Right atrium auricular region (tissue), 2 donors: ENCODE results near the gene NOL4L. TPM values are rescaled to one million over a fixed set of nuclear protein-coding genes. Genes with fewer than 3 reads are reported as not detected.

ENCODE experiments used
- DNase-seq: peaks from one replicate; pipeline ENCODE4 v3.0.0-alpha.2; 2019; ENCODE audit warnings: low spot score
- H3K27ac ChIP-seq, 2 donors: fragments of 200-600 bp; sonication (generic); 1 replicate in 1 of 2; 2 replicates in 1 of 2; pipeline ENCODE4 v1.5.1; 2016 to 2019
- H3K27me3 ChIP-seq, 2 donors: fragments of 200-600 bp; sonication (generic); one replicate each; pipeline versions ENCODE4 v1.5.1 to v1.6.0; 2017 to 2019
- H3K36me3 ChIP-seq: fragments of 200-600 bp; sonication (generic); one replicate; pipeline ENCODE4 v1.5.1; 2016
- H3K4me1 ChIP-seq, 2 donors: fragments of 200-600 bp; sonication (generic); one replicate each; pipeline versions ENCODE4 v1.5.1 to v1.6.0; 2017 to 2019
- H3K4me3 ChIP-seq, 2 donors: fragments of 200-600 bp; sonication (generic); 1 replicate in 1 of 2; 2 replicates in 1 of 2; pipeline ENCODE4 v1.5.1; 2017 to 2019; ENCODE audit warnings: mild to moderate bottlenecking in 1 of 2, moderate library complexity in 1 of 2
- H3K9me3 ChIP-seq, 2 donors: fragments of 200-600 bp; sonication (generic); one replicate each; pipeline ENCODE4 v1.5.1; 2019
- CTCF ChIP-seq, 2 donors: fragments of 200-600 bp; sonication (generic); IDR thresholded peaks; one replicate each; pipeline ENCODE4 v1.5.1; 2019; ENCODE audit warnings: antibody characterized with exemption in 2 of 2
- total RNA-seq, 2 donors: library from RNA; depleted of rRNA; stranded (reverse); fragments of >200 nt; gene quantifications; one replicate each; pipeline ENCODE4 v1.1.0, GENCODE V29; 2016

The NOL4L gene
- total RNA-seq, 2 donors from 2014 or later = 7.6 to 10.4 TPM

GRCh38 chr20:32562495-32562911 lies 22.6 kb downstream of the NOL4L start:
- H3K27ac ChIP-seq = no peak overlapping the region
- no peak overlapping the region for H3K4me3 ChIP-seq
- H3K9me3 ChIP-seq = no peaks in the 10 kb centered on the region
- peaks cover 0 to 17% of the 10 kb centered on the region in 2 donors for H3K4me1 ChIP-seq
- no peak for DNase-seq
- H3K27me3 ChIP-seq = no peaks in the 10 kb centered on the region
- no peak for TF ChIP-seq CTCF (IDR thresholded peaks at IDR 0.05)
- no peaks in the 10 kb centered on the region for H3K36me3 ChIP-seq

GRCh38 chr20:32560989-32561830 lies 23.9 kb downstream of the NOL4L start:
- no peak overlapping the region for H3K4me3 ChIP-seq
- no peaks in the 10 kb centered on the region for H3K9me3 ChIP-seq
- H3K27ac ChIP-seq = no peak overlapping the region
- H3K4me1 ChIP-seq = peaks cover 0 to 17% of the 10 kb centered on the region in 2 donors
- TF ChIP-seq CTCF (IDR thresholded peaks at IDR 0.05) = no peak
- no peaks in the 10 kb centered on the region for H3K36me3 ChIP-seq
- no peak for DNase-seq
- H3K27me3 ChIP-seq = no peaks in the 10 kb centered on the region

- TF ChIP-seq CTCF (IDR thresholded peaks at IDR 0.05) = no peak
- Histone ChIP-seq H3K4me1 (peaks cover 0 to 17% of the 10 kb centered on the region in 2 donors), H3K27ac (no peak overlapping the region), H3K27me3 (no peaks in the 10 kb centered on the region), H3K9me3 (no peaks in the 10 kb centered on the region), H3K4me3 (no peak overlapping the region), H3K36me3 (no peaks in the 10 kb centered on the region)
- no peak for DNase-seq
Observed at GRCh38 chr20:32560482-32560988, 24.6 kb downstream of the NOL4L start.

GRCh38 chr20:32559753-32560380 lies 25.3 kb downstream of the NOL4L start:
- no peak for DNase-seq
- Histone ChIP-seq H3K36me3 (no peaks in the 10 kb centered on the region), H3K4me3 (no peak overlapping the region), H3K4me1 (peaks cover 0 to 17% of the 10 kb centered on the region in 2 donors), H3K27me3 (no peaks in the 10 kb centered on the region), H3K9me3 (no peaks in the 10 kb centered on the region), H3K27ac (no peak overlapping the region)
- TF ChIP-seq CTCF (IDR thresholded peaks at IDR 0.05) = no peak

- Histone ChIP-seq H3K4me3 (no peak overlapping the region), H3K4me1 (peaks cover 0 to 17% of the 10 kb centered on the region in 2 donors), H3K27ac (no peak overlapping the region), H3K27me3 (no peaks in the 10 kb centered on the region), H3K9me3 (no peaks in the 10 kb centered on the region), H3K36me3 (no peaks in the 10 kb centered on the region)
- no peak for DNase-seq
- TF ChIP-seq CTCF (IDR thresholded peaks at IDR 0.05) = no peak
Observed at GRCh38 chr20:32559205-32559752, 25.9 kb downstream of the NOL4L start.
